DMS153 (cell line): ENCODE measurements around the gene AP2M1.

Experiments
- DNase-seq: peaks from one replicate; lab custom pipeline; 2025; lab: John Stamatoyannopoulos, UW

AP2M1 gene

DNA sequence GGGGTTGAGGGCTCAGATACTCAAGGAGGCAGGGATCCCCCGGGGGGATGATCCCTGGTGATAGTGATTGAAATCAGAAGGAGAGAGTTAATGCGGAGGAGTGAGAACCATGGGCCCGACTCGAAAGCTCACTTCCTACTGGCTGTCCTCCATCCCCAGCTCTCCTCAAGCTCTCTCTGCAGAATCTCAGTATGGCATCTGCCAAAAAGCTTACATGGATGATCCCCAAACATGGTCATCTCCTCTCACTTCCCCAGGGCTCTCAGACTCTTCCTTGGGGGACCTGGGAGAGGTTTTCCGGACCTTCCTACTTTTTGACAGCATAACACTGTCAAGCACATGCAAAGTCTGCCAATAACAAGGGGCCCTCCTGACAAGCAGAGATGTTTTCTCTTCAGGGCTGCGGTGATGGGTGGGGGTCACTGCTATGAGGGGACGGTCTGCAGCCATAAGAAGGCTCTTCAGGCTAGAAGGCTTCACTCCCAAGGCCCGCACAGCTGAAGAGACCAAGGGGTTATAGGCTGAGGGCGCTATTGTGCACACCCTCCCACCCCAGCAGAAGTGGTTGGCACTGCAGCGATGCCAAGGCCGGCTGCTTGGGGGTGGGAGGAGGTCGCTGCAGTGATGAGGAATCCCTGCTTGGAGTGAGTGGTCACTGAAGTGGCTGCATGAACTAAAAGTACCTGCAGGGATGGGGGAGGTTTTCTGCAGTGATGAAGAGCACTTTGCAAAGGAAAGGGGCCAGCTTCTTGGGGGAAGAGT, 53.9 kb downstream of the AP2M1 start:
- no peak for DNase-seq

DNA sequence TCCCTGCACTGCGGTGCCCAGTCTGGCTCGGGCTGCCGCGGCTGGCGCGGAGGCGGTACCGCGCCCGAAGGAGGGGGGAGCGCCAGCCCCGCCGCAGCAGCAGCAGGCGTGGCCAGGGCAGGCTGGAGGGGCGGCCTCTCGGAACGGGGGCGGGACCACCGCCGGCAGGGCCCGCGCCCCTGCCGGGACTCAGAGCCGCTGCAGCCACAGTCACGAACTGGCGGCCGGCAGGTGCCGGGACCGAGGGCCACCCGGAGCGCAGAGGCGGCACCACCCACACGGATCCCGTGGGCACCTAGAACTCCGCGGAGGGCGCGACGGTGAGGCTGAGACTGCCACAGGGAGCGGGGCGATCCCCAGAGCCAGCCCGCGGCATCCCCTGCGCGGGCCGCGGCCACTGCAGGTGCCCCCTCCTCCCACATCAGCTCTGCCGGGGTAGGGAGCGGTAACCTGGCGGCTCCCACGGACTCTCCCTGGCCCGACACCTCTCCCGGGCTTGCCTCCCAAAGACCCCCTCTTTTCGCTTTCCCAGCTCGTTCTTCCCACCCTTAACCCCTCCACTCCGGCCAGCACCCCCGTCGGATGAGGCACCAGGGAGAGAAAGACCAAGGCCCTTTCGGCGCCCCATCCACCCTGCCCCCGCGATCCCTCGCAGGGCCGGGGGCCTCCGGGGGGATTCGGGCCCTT, 54.9 kb downstream of the AP2M1 start, which contains the start of gene VWA5B2:
Gene VWA5B2, plus strand, starts transcription at position 192 of the 687 bp plus-strand sequence. CDS start 944 bp downstream, outside the sequence.
- peak; percentile 26 for DNase-seq

DNA sequence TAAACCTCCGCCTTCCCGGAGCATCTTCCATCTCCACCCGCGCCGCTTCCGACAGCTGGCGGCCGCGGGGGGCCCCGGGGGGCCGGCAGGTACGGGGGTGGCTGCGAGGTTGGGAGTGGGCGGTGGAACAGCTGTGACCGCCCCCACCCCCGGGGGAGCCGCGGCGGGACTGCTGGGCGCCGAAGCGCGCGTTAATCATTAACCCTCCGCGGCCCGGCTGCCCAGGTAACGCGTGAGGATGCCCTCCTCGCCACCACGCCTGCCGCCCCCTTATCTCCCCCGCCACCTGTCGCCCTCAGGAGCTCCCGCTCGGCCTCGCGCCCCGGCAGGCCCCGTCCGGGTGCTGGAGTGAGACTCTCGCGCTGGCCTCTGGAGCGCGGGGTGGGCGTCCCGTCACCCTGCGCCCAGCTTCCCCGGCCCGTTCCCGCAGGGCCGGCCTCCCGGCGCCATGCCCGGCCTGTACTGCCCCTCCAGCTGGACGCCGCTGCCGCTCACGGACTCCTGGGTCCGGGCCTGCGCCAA, 55.5 kb downstream of the AP2M1 start:
- DNase-seq = no peak

DNA sequence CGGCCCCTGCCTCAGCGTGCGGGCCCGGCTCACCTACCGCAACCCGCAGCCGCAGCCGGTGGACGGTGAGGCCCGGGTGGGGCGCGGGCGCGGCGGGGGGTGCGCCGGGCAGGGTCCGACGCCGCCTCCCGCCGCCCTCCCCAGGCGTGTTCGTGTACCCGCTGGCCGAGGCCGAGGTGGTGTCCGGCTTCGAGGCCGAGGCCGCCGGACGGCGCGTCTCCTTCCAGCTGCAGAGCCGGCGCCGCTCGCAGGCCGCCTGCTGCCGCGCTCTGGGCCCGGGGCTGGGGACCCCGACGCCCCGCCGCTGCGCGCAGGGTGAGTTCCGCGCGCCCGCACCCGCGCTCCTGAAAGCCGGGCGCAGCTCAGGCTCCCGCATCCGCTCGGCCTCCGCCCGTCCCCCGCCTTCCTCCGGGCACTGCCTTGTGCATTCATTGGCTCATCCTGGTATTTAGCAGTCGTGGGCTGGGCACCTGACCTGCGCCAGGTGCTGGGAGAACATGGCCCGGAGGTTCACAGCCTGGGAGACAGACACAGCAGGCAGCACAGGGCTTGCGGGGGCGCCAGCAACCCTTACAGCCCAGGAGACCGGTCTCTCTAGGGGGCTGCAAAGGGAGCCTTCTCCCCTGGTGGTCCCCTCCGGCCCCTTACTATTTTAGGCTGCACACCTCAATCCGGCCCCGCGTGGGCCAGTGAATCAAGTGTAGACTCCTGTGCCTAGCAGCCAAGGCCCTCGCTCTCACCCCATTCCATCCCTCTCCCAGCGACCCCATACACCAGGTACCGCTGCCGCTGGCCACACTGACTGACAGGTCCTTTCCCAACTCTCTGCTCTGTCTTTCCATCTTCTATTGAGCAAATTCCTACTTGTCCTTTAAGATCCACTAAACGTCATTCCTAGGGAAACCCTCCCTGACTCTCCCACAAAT, 56.2 kb downstream of the AP2M1 start:
- DNase-seq = peak; percentile 46

DNA sequence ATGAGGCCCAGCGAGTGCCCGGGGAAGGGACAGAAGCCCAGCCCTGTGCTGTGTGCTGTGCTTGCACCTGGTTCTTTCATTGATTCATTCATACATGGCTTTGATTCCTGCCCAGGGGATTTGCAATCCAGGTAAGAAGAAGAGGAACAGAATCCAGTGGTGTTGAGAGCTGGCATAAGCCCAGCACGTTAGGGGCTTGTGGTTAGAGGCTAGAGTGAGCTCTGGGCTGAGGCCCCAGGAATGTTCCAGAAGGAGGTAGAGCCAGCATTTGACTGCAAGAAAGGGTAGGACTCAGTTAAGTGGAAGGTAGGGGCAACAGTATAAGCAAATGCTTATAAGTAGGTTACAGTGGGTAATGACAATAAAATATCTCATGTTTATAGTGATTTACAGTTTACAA, 57.0 kb downstream of the AP2M1 start:
- DNase-seq = no peak

DNA sequence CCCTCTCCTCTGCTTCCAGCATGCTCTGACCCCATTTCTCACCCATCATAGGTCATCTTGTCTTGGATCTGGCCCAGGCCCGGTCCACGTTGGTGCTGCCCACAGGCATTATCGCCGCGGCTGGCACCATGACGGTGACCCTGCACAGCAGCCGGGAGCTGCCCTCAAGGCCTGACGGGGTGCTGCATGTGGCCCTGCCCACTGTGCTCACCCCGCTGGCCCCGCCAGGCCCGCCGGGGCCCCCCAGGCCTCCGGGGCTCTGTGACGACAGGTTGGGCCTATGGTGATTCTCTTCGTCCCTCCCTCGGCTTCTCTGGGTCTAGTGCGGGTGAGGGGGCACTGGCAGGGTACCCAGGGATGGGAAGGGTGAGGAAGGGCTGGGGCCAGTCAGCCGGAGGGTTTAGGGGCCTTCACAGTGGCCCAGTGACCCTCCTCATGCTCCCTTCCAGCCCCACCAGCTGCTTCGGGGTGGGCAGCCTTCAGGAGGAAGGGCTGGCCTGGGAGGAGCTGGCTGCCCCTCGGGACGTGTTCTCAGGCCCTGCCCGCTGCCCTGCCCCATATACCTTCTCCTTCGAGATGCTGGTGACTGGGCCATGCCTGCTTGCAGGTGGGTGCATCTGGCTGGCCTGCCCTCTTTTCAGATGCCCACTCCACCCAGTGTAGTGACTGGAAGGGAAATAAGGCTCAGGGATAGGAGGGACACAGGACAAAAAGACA, 58.6 kb downstream of the AP2M1 start:
- DNase-seq = no peak
